Esophagus squamous epithelium (tissue), 5 donors: ENCODE measurements around the gene HBB. TPM values are rescaled to one million over a fixed set of nuclear protein-coding genes. Genes with fewer than 3 reads are reported as not detected.

Experiments used
- DNase-seq: peaks from one replicate; lab custom pipeline; 2025; lab: John Stamatoyannopoulos, UW
- H3K27ac ChIP-seq, 4 donors: fragments of 200-600 bp; sonication (generic); one replicate each; pipeline ENCODE4 v1.5.1; 2016 to 2019; ENCODE audit warnings: mild to moderate bottlenecking in 1 of 4
- H3K27me3 ChIP-seq, 4 donors: fragments of 200-600 bp; sonication (generic); 1 replicate in 3 of 4; 2 replicates in 1 of 4; pipeline versions ENCODE4 v1.5.1 to v1.6.0; 2017 to 2021; ENCODE audit warnings: antibody characterized with exemption in 1 of 4
- H3K36me3 ChIP-seq, 3 donors: fragments of 200-600 bp; sonication (generic); one replicate each; pipeline ENCODE4 v1.5.1; 2016 to 2019
- H3K4me1 ChIP-seq, 3 donors: fragments of 200-600 bp; sonication (generic); one replicate each; pipeline ENCODE4 v1.5.1; 2017 to 2019
- H3K4me3 ChIP-seq, 4 donors: fragments of 200-600 bp; sonication (generic); 1 replicate in 3 of 4; 2 replicates in 1 of 4; pipeline ENCODE4 v1.5.1; 2016 to 2019; ENCODE audit warnings: mild to moderate bottlenecking in 2 of 4, moderate library complexity in 1 of 4
- H3K9me3 ChIP-seq, 3 donors: fragments of 200-600 bp; sonication (generic); one replicate each; pipeline ENCODE4 v1.5.1; 2016 to 2019
- CTCF ChIP-seq, 6 experiments: fragments of 450-650 bp in 4 of 6; fragments of 200-600 bp in 2 of 6; sonication (generic) in 2 of 6; IDR thresholded peaks; one replicate each; pipeline ENCODE4 v1.5.1; 2016 to 2019; ENCODE audit warnings: antibody characterized with exemption in 6 of 6, mild to moderate bottlenecking in 4 of 6, moderate library complexity in 4 of 6
- POLR2A ChIP-seq, 4 donors: fragments of 450-650 bp; IDR thresholded peaks; one replicate each; pipeline ENCODE4 v1.6.1; 2017; ENCODE audit warnings: antibody characterized with exemption in 4 of 4, mild to moderate bottlenecking in 4 of 4, moderate library complexity in 3 of 4
- WGBS, 2 donors: methylation state at CpG; one replicate each; pipeline ENCODE4 v1.1.5; 2018; 5-methylcytosine and 5-hydroxymethylcytosine counted together
- intact Hi-C: fragments of 100-400 bp; cut with DNase I; formaldehyde crosslinking; loops from one replicate; pipeline ENCODE4 v1.15.0; 2022
- total RNA-seq, 4 donors: library from RNA; depleted of rRNA; stranded (reverse); fragments of >200 nt; gene quantifications; one replicate each; pipeline ENCODE4 v1.1.0, GENCODE V29; 2016
- donor health status: DM: yes; HTN: yes; CAD: no.

HBB gene
- total RNA-seq, 4 donors from 2014 or later: 1.6 to 7.9 (median 2.7) TPM; not detected in 1

DNA sequence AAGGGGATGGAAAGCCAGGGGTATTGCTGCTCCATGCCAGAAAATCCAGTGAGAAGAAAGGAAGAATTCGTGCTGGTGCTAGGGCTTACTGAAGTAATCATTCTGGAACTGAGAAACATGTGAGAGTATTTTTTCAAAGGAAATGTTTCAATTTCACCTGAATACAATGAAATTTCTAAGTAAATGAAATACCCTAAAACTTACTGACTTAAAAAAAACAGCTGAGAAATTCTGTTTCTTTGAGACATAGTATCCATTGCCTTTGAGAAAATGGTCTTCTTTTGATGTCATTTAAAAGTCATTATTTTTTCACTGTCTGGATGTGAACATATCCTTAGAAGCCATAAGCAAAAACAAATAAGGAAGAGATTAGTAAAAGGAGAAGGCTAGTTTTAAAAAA lies 26.3 kb downstream of the HBB start, which contains the start of gene OR51V1:
Gene OR51V1 (minus strand): TSS at position 101 of the 400 bp plus-strand sequence. CDS start 0 bp downstream, at position 101.
- no peaks in the 10 kb centered on the region for H3K4me1 ChIP-seq
- intact Hi-C loops: no loop called here
- TF ChIP-seq POLR2A (IDR thresholded peaks at IDR 0.05): no peak
- no peak for TF ChIP-seq CTCF (IDR thresholded peaks at IDR 0.05)
- no peak within 1 kb of the TSS for H3K4me3 ChIP-seq
- H3K9me3 ChIP-seq: no peaks in the 10 kb centered on the region
- H3K36me3 ChIP-seq: no peaks in the 10 kb centered on the region
- H3K27me3 ChIP-seq: no peaks in the 10 kb centered on the region
- no peak within 1 kb of the TSS for H3K27ac ChIP-seq
- no peak for DNase-seq
- 43 to 44% methylated on average over 1 of the region's 1 CpG for WGBS, 2 donors

DNA sequence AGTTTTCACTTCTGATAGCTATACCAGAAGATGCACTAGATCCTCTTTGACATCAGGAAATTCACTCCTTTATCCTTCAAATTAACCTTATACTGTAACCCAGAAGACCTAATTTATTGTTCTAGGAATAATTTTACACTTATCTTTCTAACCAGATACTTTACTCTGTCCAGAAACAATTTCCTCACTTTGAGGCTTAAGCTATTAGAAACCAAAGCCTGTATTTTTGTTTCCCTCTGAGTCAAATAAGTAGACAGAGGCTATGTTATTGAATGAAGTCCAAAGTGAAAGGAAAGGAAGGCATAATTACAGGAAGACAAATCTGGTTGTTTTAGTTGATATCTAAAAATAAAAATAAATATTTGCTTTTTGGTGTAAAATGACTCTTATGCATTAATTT lies 28.6 kb downstream of the HBB start:
- TF ChIP-seq CTCF (IDR thresholded peaks at IDR 0.05) (no peak), POLR2A (IDR thresholded peaks at IDR 0.05) (no peak)
- Histone ChIP-seq H3K27ac (no peak overlapping the region), H3K9me3 (no peaks in the 10 kb centered on the region), H3K27me3 (no peaks in the 10 kb centered on the region), H3K4me1 (no peaks in the 10 kb centered on the region), H3K4me3 (no peak overlapping the region), H3K36me3 (no peaks in the 10 kb centered on the region)
- no peak for DNase-seq
- intact Hi-C loops: no loop called here

DNA sequence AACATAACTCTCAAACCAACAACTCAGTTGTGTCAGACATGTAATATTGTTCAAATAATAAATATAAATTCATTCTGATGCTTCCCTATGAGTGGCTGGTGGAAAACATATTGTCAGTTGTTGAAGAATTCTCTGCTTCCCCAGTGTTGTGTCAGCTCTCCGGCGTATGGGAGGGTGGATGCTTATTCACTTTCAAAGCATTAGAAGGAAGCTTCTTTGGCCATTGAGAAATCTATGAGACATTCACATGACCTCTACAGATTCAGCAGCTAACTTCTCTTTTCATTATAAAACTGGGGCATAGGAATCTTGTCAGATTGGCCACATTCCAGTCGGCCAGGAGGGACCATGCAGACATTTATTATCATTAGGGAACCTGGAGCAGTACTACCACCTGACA lies 29.3 kb downstream of the HBB start:
- H3K4me1 ChIP-seq: no peaks in the 10 kb centered on the region
- intact Hi-C loops: no loop called here
- WGBS, 2 donors: 63 to 67% methylated on average over 3 of the region's 3 CpGs
- no peaks in the 10 kb centered on the region for H3K9me3 ChIP-seq
- no peak for DNase-seq
- TF ChIP-seq CTCF (IDR thresholded peaks at IDR 0.05) (no peak), POLR2A (IDR thresholded peaks at IDR 0.05) (no peak)
- no peaks in the 10 kb centered on the region for H3K27me3 ChIP-seq
- no peak overlapping the region for H3K4me3 ChIP-seq
- H3K27ac ChIP-seq: no peak overlapping the region
- no peaks in the 10 kb centered on the region for H3K36me3 ChIP-seq

GRCh38 chr11:5196731-5197130 lies 30.1 kb downstream of the HBB start:
- no peak overlapping the region for H3K4me3 ChIP-seq
- H3K27me3 ChIP-seq: no peaks in the 10 kb centered on the region
- intact Hi-C loops: no loop called here
- no peak for DNase-seq
- H3K9me3 ChIP-seq: no peaks in the 10 kb centered on the region
- H3K27ac ChIP-seq: no peak overlapping the region
- TF ChIP-seq POLR2A (IDR thresholded peaks at IDR 0.05) (no peak), CTCF (IDR thresholded peaks at IDR 0.05) (no peak)
- no peaks in the 10 kb centered on the region for H3K4me1 ChIP-seq
- WGBS, 2 donors: 60 to 73% methylated on average over 3 of the region's 3 CpGs
- H3K36me3 ChIP-seq: no peaks in the 10 kb centered on the region

- no peak overlapping the region for H3K27ac ChIP-seq
- DNase-seq: no peak
- 70 to 73% methylated on average over 4 to 5 of the region's 5 CpGs for WGBS, 2 donors
- TF ChIP-seq POLR2A (IDR thresholded peaks at IDR 0.05) (no peak), CTCF (IDR thresholded peaks at IDR 0.05) (no peak)
- no peaks in the 10 kb centered on the region for H3K36me3 ChIP-seq
- no peaks in the 10 kb centered on the region for H3K27me3 ChIP-seq
- intact Hi-C loops: no loop called here
- H3K4me1 ChIP-seq: no peaks in the 10 kb centered on the region
- no peaks in the 10 kb centered on the region for H3K9me3 ChIP-seq
- no peak overlapping the region for H3K4me3 ChIP-seq
Measured at GRCh38 chr11:5196067-5196466, 30.8 kb downstream of the HBB start.
